ENCODE measurements around the gene PLB1.

Gene PLB1

DNA sequence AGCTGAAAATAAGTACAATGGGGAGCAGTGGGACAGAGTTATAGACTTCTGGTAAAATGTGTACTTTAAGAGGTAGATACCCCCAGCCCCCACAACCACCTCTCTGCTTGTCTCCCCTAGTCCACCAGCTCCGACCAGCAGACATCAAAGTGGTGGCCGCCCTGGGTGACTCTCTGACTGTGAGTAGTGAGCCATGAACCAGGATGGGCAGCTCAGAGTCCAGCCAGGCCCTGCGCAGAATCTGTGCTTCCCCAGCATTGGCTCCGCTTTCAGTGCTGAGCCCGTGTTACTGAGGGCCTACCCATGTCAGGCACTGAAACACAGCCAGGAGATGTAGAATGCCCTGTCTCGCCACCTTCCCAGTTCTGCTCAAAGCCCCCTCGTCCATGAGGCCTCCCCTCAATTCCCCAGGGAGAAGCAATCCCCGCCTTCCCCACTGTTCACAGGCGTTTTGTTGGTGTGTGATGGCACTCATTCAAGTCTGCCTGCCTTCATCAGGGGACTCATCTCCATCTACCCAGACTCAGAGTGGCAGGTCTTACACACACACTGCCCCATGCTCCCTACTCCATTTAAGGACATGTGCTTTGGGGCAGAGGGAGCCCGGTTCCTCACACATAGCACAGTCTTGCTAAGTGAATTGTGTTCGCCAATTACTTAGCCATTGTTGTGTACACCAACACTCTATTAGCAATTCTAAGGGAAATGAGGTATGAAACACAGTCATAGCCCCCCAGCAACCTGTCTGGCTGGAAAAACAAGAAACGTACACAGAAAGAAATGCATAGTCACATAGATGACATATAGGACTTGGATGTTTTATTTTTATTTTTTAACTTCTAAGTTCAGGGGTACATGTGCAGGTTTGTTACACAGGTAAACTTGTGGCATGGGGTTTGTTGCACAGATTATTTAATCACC, 122.6 kb downstream of the PLB1 start:
- no peak overlapping the region for H3K4me3 Mint-ChIP-seq
- H3K9me3 Mint-ChIP-seq: no peaks in the 10 kb centered on the region
- no peaks in the 10 kb centered on the region for H3K4me1 Mint-ChIP-seq (ENCODE audit: low read depth)
- peak overlapping the region; percentile 90 for H3K27ac Mint-ChIP-seq
- no peaks in the 10 kb centered on the region for H3K27me3 Mint-ChIP-seq
- H3K36me3 Mint-ChIP-seq (ENCODE audit: low read depth): no peaks in the 10 kb centered on the region

DNA sequence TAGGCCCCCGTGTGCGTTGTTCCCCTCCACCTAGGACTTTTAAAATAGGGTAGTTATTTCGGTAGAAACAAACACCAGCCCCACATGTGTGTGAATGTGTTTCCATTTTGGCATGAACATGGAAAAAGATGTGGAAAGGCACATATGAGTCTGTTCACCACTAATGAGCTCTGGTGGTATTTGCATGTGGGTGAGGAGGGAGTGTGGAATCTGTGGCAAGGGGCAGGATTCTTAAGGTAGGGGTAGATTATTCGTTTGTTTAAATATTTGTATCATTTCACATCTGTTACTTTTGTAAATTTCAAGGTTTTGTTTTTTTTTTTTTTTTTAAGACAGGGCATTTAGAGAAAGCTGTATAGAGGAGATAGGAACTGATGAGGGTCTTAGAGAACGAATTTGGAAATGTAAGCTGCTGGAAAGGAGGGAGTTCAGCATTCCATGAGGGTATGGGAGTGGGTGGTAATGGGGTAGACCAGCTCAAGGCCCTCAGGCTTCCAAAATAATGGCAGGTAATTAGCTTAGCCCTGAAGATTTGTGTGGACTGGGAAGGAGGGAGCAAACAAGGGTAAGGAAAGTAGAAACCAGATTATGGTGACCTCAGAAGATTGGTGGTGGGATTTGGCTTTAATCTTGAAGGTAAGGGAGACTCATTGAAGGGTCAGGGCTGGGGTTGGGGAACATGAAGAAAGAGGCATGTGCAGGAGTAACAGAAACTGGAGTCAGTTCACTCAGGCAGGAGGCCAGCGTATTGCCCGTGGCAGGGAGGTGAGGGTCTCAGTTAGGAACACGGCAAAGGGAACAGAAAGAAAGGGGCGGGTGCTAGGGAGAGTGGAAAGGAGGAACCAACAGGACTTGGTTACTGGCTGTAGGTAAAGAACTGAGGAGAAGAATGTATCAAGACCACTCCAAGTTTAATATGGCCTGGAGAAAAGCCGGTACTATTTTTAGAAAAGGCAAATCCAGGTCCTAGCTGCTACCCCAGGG, 123.6 kb downstream of the PLB1 start:
- Mint-ChIP-seq H3K27ac (peak overlapping the region; percentile 90), H3K36me3 (ENCODE audit: low read depth) (no peaks in the 10 kb centered on the region), H3K4me1 (ENCODE audit: low read depth) (no peaks in the 10 kb centered on the region), H3K27me3 (no peaks in the 10 kb centered on the region), H3K4me3 (peak overlapping the region; percentile 60), H3K9me3 (no peaks in the 10 kb centered on the region)

DNA sequence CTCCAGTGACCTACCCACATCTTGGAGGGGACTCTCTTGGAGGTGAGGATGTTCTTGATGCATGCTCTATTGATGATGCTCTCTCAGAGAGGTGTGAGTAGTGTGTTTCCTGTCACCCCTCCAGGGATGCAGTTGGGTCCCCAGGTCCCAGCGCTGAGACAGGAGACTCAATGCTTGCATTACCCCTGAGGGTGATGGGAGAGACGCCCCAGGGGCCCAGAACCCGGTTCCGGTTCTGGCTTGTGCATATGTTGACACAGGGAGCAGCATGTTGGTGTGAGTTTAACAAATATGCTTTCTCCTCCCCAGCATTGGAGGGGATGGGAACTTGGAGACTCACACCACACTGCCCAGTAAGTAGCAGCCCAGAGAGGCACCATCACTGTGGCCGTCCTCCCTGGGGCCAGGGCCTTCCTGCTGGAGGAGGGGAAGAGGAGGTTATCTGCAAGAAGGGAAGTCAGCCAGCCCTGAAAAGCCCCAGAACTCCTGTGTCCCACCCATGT, 124.5 kb downstream of the PLB1 start:
- Mint-ChIP-seq H3K9me3 (no peaks in the 10 kb centered on the region), H3K4me3 (no peak overlapping the region), H3K27me3 (no peaks in the 10 kb centered on the region), H3K36me3 (ENCODE audit: low read depth) (no peaks in the 10 kb centered on the region), H3K27ac (peak overlapping the region; percentile 50), H3K4me1 (ENCODE audit: low read depth) (no peaks in the 10 kb centered on the region)

DNA sequence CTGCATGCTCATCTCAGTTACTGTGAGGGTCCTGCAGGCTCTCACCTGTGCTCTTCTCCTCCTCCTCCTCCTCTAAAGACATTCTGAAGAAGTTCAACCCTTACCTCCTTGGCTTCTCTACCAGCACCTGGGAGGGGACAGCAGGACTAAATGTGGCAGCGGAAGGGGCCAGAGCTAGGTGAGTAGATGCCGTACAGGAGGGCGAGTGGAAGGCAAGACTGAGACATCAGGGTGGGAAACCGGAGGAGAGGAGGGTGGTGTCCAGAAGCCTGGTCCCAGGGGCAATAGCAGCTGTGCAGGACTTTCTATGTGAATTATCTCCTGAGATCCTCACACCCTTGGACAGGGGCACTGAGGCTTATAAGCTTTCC, 124.9 kb downstream of the PLB1 start:
- Mint-ChIP-seq H3K4me1 (ENCODE audit: low read depth) (no peaks in the 10 kb centered on the region), H3K4me3 (peak overlapping the region; percentile 55), H3K27me3 (no peaks in the 10 kb centered on the region), H3K9me3 (no peaks in the 10 kb centered on the region), H3K36me3 (ENCODE audit: low read depth) (no peaks in the 10 kb centered on the region), H3K27ac (peak overlapping the region; percentile 91)

DNA sequence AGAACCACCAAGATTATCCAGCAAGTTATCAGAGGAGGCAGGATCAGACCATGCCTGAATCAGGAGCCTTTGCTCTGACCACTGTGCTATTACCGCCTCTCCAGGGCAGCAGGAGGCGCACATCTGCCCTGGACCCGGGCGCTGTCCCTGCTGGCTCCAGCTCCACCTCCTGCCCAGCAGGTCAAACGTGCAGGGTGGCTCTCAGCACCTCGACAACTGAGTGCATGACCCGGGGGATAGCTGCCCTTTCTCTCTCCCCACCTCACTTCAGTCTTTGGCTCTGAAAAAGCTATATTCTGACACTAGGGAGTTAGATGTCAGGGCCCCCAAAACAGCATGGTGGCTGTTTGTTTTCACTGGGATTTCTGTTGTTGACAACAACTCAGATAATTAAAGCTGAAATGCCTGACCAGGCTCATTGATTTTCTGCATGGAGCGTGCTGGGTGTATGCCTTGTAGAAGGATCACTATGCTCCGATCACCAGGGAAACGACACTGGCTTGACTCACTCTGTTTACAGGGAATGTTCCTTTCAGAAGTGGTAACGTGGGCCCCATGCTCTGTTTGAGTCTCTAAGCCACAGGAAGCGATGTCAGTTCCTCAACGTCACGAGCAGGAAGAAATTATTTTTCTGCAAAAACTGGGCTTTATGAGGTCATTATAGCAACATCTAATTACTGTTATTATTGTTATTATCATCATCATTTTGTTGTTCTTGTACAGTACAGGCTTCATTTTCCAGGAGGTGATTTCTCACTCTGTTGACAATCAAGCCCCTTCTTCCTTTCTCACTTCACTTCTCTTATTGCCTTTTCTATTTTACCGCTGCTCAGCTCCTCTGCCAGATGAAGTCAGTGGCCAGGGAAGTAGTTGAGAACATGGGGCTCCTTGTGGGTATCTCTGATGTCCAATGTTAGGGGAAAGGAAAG, 125.6 kb downstream of the PLB1 start:
- no peaks in the 10 kb centered on the region for H3K36me3 Mint-ChIP-seq (ENCODE audit: low read depth)
- no peaks in the 10 kb centered on the region for H3K9me3 Mint-ChIP-seq
- no peaks in the 10 kb centered on the region for H3K4me1 Mint-ChIP-seq (ENCODE audit: low read depth)
- H3K4me3 Mint-ChIP-seq: peak overlapping the region; percentile 55
- no peaks in the 10 kb centered on the region for H3K27me3 Mint-ChIP-seq
- peak overlapping the region; percentile 91 for H3K27ac Mint-ChIP-seq

DNA sequence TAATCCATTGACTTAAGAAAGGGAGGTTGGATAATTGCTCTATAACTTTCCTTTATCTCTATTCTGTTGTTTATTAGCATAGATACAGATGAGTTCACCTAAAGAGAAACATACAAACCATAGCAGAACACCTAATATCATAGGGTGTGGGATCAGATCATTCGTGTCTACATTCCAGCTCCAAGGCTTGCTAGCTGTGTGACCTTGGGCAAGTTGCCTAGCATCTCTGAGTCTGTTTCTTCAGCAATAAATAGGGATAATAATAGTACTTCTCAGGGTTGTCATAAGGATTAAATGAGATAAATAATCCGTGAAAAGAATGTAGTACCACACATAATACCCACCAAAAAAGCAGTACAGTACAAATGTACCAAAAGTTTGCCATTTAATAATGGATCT, 126.2 kb downstream of the PLB1 start:
- Mint-ChIP-seq H3K36me3 (ENCODE audit: low read depth) (no peaks in the 10 kb centered on the region), H3K4me3 (peak overlapping the region; percentile 55), H3K27me3 (no peaks in the 10 kb centered on the region), H3K9me3 (no peaks in the 10 kb centered on the region), H3K27ac (peak overlapping the region; percentile 91), H3K4me1 (ENCODE audit: low read depth) (no peaks in the 10 kb centered on the region)

DNA sequence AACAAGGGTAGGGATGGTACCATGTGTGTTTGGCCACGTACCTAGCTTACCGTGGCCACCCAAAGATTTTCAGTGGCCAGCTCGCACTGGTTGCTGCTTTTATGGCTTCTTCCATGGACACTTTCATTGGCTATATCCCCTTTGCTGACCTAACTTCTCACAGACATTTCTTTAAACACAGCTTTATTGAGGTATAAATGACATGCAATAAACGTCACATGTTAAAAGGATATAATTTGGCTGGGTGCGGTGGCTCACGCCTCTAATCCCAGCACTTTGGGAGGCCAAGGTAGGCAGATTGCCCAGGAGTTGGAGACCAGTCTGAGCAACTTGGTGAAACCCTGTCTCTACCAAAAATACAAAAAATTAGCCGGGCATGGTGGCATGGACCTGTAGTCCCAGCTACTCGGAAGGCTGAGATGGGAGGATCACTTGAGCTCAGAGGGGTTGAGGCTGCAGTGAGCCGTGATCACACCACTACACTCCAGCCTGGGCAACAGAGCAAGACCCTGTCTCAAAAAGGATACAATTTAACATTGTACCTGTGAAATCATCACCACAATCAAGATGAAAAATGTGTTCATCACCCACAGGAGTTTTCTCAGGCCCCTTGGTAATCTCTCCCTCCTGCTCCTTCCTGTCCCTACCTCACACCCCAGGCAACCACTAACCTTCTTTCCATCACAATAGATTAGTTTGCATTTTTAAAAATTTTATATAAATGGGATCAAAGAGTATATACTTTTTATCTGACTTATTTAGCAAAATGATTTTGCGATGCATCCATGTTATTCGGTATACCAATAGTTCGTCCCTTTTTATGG, 127.9 kb downstream of the PLB1 start:
- H3K27me3 Mint-ChIP-seq: no peaks in the 10 kb centered on the region
- peak overlapping the region; percentile 96 for H3K27ac Mint-ChIP-seq
- no peaks in the 10 kb centered on the region for H3K4me1 Mint-ChIP-seq (ENCODE audit: low read depth)
- H3K4me3 Mint-ChIP-seq: peak overlapping the region; percentile 70
- no peaks in the 10 kb centered on the region for H3K9me3 Mint-ChIP-seq
- H3K36me3 Mint-ChIP-seq (ENCODE audit: low read depth): no peaks in the 10 kb centered on the region

DNA sequence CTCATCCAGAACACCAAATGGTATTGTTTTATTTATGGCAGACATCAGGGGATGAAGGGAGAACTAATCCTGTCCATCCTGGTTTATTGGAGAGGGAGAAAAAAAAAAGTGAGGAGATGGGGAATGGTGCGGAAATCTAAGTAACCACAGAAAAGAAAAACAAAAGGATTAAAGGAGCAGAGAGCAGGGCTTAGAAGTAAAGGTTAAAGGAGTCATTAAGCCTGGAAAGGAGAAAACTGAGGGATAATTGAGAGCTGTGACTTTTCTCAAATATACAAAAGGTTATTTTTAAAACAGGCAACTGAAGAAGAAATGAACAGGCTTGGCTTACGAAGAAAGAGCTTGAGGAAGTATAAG, 128.6 kb downstream of the PLB1 start:
- Mint-ChIP-seq H3K27me3 (no peaks in the 10 kb centered on the region), H3K9me3 (no peaks in the 10 kb centered on the region), H3K27ac (peak overlapping the region; percentile 96), H3K4me3 (peak overlapping the region; percentile 70), H3K4me1 (ENCODE audit: low read depth) (no peaks in the 10 kb centered on the region), H3K36me3 (ENCODE audit: low read depth) (no peaks in the 10 kb centered on the region)

DNA sequence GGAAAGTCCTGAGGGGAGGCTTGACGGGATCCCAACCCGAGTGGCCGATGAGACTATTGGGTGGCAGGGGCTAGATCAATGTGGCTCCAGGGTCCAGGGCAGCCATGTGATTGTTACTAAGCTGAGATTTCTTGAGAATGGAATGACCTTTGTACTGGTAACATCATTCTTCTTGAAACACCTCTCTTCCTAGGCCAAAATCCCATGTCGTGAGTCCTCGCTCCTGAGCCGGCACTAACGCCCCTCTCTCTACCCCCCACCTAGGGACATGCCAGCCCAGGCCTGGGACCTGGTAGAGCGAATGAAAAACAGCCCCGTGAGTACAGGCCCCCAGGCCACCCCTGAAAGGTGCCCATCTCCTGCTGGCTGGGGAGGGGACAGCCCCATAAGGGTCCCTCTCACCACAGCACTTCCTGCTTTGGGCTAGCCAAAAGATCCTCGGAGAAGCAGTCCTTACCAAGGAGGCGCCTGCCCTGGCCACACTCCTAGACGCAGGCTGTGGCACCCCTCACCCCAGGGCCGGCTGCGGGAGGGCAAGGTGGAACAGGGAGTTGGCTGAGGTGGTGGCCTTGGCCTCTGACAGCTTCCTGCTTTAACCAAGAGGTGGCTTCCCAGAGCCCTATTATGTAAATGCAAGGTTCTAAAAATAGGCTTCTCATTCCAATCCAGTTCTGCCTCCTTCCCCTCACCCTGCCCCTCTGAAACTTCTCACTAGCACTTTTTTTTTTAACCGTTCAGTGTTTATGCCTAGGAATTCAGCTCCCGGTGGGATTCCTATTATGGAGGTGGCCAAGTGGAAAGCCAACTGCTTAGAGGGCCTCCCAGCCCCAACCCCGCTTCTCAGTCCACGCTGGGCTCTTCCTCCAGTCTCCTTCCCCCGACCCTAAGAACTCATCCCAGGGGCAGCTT, 129.2 kb downstream of the PLB1 start:
- no peaks in the 10 kb centered on the region for H3K9me3 Mint-ChIP-seq
- no peaks in the 10 kb centered on the region for H3K27me3 Mint-ChIP-seq
- peak overlapping the region; percentile 70 for H3K4me3 Mint-ChIP-seq
- H3K4me1 Mint-ChIP-seq (ENCODE audit: low read depth): no peaks in the 10 kb centered on the region
- no peaks in the 10 kb centered on the region for H3K36me3 Mint-ChIP-seq (ENCODE audit: low read depth)
- H3K27ac Mint-ChIP-seq: peak overlapping the region; percentile 96

DNA sequence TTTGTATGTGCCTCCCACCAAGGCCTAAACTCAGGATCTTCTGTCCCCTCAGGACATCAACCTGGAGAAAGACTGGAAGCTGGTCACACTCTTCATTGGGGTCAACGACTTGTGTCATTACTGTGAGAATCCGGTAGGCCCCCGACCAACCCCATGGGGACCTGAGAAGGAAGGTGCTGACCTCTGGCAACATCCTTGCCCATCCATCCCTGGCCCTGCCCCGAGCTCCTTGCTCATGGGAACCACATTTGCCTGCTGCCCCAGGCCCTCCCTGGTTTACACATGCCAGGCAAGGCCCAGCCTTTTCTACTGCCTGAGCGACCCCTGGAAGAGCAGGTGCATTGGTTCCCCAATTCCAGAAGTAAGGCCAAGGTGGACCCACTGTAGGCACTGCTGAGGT, 130.5 kb downstream of the PLB1 start:
- no peaks in the 10 kb centered on the region for H3K36me3 Mint-ChIP-seq (ENCODE audit: low read depth)
- peak overlapping the region; percentile 69 for H3K27ac Mint-ChIP-seq
- H3K27me3 Mint-ChIP-seq: no peaks in the 10 kb centered on the region
- no peak overlapping the region for H3K4me3 Mint-ChIP-seq
- no peaks in the 10 kb centered on the region for H3K4me1 Mint-ChIP-seq (ENCODE audit: low read depth)
- H3K9me3 Mint-ChIP-seq: no peaks in the 10 kb centered on the region

DNA sequence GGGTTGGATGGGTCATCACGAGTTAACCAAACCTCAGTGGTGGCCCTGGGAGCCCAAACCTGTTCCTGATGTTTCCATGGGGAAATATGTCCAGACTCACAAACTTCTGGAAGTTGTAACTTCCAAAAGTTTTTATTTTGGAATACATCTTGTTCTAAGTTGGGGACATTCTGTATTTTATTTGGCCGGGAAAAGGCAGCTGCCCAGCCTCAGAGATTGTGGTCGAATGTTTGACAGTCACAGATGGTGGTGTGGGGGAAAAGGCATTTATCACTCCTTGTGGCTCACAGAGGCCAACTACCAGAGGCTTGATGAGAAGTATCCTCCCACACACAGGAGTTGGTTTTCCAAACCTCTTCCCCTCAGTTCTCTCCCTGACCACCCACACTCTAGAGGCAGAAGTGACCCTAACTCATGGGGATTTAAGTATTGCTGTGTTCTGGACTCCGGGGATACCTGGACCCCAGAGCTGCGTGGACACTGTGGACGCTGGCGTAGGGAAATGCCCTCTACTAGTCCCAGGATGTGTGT, 131.1 kb downstream of the PLB1 start:
- Mint-ChIP-seq H3K27me3 (no peaks in the 10 kb centered on the region), H3K9me3 (no peaks in the 10 kb centered on the region), H3K27ac (peak overlapping the region; percentile 69), H3K4me3 (peak overlapping the region; percentile 4), H3K36me3 (ENCODE audit: low read depth) (no peaks in the 10 kb centered on the region), H3K4me1 (ENCODE audit: low read depth) (no peaks in the 10 kb centered on the region)

DNA sequence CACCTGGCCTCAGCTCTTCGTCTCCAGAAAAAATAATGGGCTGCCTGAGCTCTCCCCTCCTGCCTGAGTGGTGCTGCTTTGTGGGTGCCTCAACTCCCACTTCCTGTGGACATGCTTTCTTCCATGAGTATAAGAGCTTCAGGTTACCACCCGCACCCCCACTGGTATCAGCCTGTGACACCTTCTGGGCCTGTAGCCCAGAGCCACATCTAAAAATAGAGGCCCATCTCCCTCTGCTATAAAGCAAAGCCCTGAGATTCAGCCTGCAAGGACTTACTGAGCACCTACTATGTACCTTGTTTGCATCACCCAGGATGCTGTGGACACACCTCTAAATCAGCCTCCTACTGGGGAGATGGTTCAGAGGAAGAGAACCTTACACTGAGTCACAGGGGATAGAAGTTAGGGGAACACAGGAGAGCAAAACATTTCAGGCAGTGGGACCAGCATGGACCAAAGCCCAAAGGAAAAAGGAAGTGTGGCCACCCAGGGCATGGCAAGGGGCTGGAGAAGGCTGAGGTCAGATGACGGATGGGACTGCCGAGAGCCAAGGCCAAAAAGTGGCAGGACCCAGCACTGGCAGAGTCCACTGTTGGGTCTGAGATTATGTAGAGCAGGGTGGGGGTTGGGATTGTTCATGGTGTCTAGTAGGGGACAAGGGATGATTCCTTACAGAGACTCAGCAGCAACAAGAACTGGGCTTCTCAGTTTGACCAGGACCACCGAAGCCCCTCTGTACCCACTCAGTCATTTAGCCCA, 132.0 kb downstream of the PLB1 start:
- H3K4me3 Mint-ChIP-seq: no peak overlapping the region
- H3K27ac Mint-ChIP-seq: peak overlapping the region; percentile 69

More for the DNA sequence above, 132.0 kb downstream of the PLB1 start:
- Mint-ChIP-seq H3K27me3 (no peaks in the 10 kb centered on the region), H3K36me3 (ENCODE audit: low read depth) (no peaks in the 10 kb centered on the region), H3K9me3 (no peaks in the 10 kb centered on the region), H3K4me1 (ENCODE audit: low read depth) (no peaks in the 10 kb centered on the region)
